Heart left ventricle (tissue), 13 donors: Measurements from ENCODE around the gene PAPOLG.

Experiments used
- CTCF ChIP-seq, 12 donors: fragments of 200-600 bp; sonication (generic) in 4 of 12; IDR thresholded peaks; one replicate each; pipeline versions ENCODE4 v1.5.0 to v1.8.0; 2018 to 2022; ENCODE audit warnings: antibody characterized with exemption in 12 of 12, mild to moderate bottlenecking in 5 of 12
- POLR2A ChIP-seq, 2 donors: fragments of 450-650 bp; IDR thresholded peaks; one replicate each; pipeline ENCODE4 v1.6.1; 2017; ENCODE audit warnings: antibody characterized with exemption in 2 of 2, mild to moderate bottlenecking in 2 of 2, moderate library complexity in 2 of 2
- donor health status: ischemic (EF 13 %, LVEDD 7.1; RV severe dilation, severe dysfunction).
- donor health status: DM: no; HTN: yes; CAD: no.
- donor health status: DM: no; HTN: no; CAD: no.
- donor health status: ischemic (EF 25% LVEDD 6.9; RV normal size, moderate dysfunction).
- donor health status: ischemic (EF 25% LVEDD 5.7; RV mildly dilated, moderate dysfunction).
- donor health status: ischemic (EF 35%, LVEDD 5.7; RV mildly dilated, moderate dysfunction).
- donor health status: nonischemic (EF 11% LVEDD 7.7; RV severe dilation, severe dysfunction).
- donor health status: DM: yes; HTN: yes; CAD: no.
- donor health status: PGD.
- donor health status: ischemic (EF 29% LVEDD 5.4; RV normal size, mild dysfunction).
- donor health status: nonischemic (EF 23%, LVEDD 6.1; RV moderate dilation, normal function).

GRCh38 chr2:60745761-60746160, 10.3 kb upstream of the PAPOLG start:
- TF ChIP-seq CTCF (IDR thresholded peaks at IDR 0.05), result no peak
- TF ChIP-seq POLR2A (IDR thresholded peaks at IDR 0.05), result no peak
